ENCODE measurements around the gene IFIH1. TPM values are rescaled to one million over a fixed set of nuclear protein-coding genes. Genes with fewer than 3 reads are reported as not detected.

IFIH1 gene
- total and polyA plus RNA-seq, 2 donors (not counting 3 experiments of a cell fraction or from before 2014, with no cell fraction given): 1.3 to 6.9 TPM

- no peaks in the 10 kb centered on the region for H3K79me2 ChIP-seq (ENCODE audit: control insufficient read depth, insufficient read depth, low read length)
- no peak overlapping the region for H3K27ac ChIP-seq (ENCODE audit: insufficient read depth, low read depth, low read length)
- ChIA-PET CTCF (interaction anchor here (0.8 kb wide), 1 partner anchor 23 kb away, joined by 4 read pairs; no protein-coding TSS in a partner anchor), POLR2A (no interaction called here)
- H3K9ac ChIP-seq (replicated peaks; ENCODE audit: extremely low read depth, insufficient read depth, low read length): no peak overlapping the region
- TF ChIP-seq FOS (IDR thresholded peaks at IDR 0.05; ENCODE audit: borderline replicate concordance, insufficient read depth, low read length) (no peak), POLR2A (IDR thresholded peaks at IDR 0.05; ENCODE audit: low read depth, low read length) (no peak)
- TF ChIP-seq, protein P1, sequence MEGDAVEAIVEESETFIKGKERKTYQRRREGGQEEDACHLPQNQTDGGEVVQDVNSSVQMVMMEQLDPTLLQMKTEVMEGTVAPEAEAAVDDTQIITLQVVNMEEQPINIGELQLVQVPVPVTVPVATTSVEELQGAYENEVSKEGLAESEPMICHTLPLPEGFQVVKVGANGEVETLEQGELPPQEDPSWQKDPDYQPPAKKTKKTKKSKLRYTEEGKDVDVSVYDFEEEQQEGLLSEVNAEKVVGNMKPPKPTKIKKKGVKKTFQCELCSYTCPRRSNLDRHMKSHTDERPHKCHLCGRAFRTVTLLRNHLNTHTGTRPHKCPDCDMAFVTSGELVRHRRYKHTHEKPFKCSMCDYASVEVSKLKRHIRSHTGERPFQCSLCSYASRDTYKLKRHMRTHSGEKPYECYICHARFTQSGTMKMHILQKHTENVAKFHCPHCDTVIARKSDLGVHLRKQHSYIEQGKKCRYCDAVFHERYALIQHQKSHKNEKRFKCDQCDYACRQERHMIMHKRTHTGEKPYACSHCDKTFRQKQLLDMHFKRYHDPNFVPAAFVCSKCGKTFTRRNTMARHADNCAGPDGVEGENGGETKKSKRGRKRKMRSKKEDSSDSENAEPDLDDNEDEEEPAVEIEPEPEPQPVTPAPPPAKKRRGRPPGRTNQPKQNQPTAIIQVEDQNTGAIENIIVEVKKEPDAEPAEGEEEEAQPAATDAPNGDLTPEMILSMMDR (IDR thresholded peaks at IDR 0.05; ENCODE audit: extremely low read depth in 1 of 2, insufficient read depth in 1 of 2, low read depth in 1 of 2, low read length in 2 of 2): peak; percentile 52 to 57
- H3K9me3 ChIP-seq (replicated peaks; ENCODE audit: control insufficient read depth, insufficient read depth, low read length): no peaks in the 10 kb centered on the region
- no TSS peak for BruUV-seq (replicated peaks)
- H3K36me3 ChIP-seq (ENCODE audit: control insufficient read depth in 2 of 2, extremely low read depth in 1 of 2, insufficient read depth in 2 of 2, low read length in 2 of 2): no peaks in the 10 kb centered on the region
- H3K27me3 ChIP-seq (ENCODE audit: control insufficient read depth in 2 of 2, insufficient read depth in 2 of 2, low read length in 2 of 2): no peaks in the 10 kb centered on the region
- H3K9me1 ChIP-seq (replicated peaks; ENCODE audit: control insufficient read depth, extremely low read depth, insufficient read depth, low read length): no peaks in the 10 kb centered on the region
- intact Hi-C loops (cut with micrococcal nuclease): no loop called here
- no peak overlapping the region for H3K4me2 ChIP-seq (ENCODE audit: insufficient read depth, low read length)
- no peaks in the 10 kb centered on the region for H3K4me1 ChIP-seq (ENCODE audit: control insufficient read depth, extremely low read depth, insufficient read depth, low read length)
- H2AFZ ChIP-seq (ENCODE audit: low read depth, low read length): no peak overlapping the region
- DNase-seq (ENCODE audit: low read depth, low spot score) (no peak), FAIRE-seq (peak; percentile 70)
- dilution Hi-C loops (cut with MboI; ENCODE audit: extremely low pct_ligation_motif_present, low sequenced_read_pairs): no loop called here
- H3K4me3 ChIP-seq (replicated peaks in 1 of 3; ENCODE audit: insufficient read depth in 1 of 3, low read depth in 1 of 3, low read length in 3 of 3): no peak overlapping the region
- H4K20me1 ChIP-seq (replicated peaks; ENCODE audit: control insufficient read depth, extremely low read depth, insufficient read depth, low read length): no peaks in the 10 kb centered on the region
Observed at GRCh38 chr2:162327134-162327769, 8.8 kb upstream of the IFIH1 start.

DNA sequence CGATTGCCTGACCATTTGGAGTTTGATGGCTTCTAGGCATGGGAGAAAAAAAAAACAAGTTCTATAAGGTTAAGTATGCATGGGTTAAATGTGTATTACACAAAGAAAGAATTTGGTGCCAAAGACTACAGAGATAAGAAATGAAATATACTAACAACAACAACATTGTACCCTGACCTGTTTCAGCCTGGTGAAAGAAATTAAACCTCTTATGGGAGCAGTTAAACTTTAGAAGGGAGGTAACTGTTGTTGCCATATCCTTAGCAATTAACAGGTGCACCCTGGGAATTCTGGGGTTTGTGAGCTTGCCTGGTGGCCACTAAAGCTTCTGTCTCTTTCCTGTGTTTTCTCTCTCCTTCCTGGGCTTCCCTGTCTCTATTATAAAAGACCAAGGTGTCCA lies 6.5 kb upstream of the IFIH1 start:
- no peaks in the 10 kb centered on the region for H3K27me3 ChIP-seq (ENCODE audit: control insufficient read depth in 2 of 2, insufficient read depth in 2 of 2, low read length in 2 of 2)
- ChIA-PET POLR2A (no interaction called here), CTCF (interaction anchor here (2.1 kb wide), 1 partner anchor 10 kb away, joined by 7 read pairs; no protein-coding TSS in a partner anchor)
- no peak for FAIRE-seq
- no peaks in the 10 kb centered on the region for H3K36me3 ChIP-seq (ENCODE audit: control insufficient read depth in 2 of 2, extremely low read depth in 1 of 2, insufficient read depth in 2 of 2, low read length in 2 of 2)
- BruUV-seq (replicated peaks): no TSS peak
- no peaks in the 10 kb centered on the region for H3K79me2 ChIP-seq (ENCODE audit: control insufficient read depth, insufficient read depth, low read length)
- H3K27ac ChIP-seq (ENCODE audit: insufficient read depth, low read depth, low read length): no peak overlapping the region
- dilution Hi-C loops (cut with MboI; ENCODE audit: extremely low pct_ligation_motif_present, low sequenced_read_pairs): no loop called here
- no peaks in the 10 kb centered on the region for H3K4me1 ChIP-seq (ENCODE audit: control insufficient read depth, extremely low read depth, insufficient read depth, low read length)
- no peak overlapping the region for H3K9ac ChIP-seq (replicated peaks; ENCODE audit: extremely low read depth, insufficient read depth, low read length)
- H3K9me3 ChIP-seq (replicated peaks; ENCODE audit: control insufficient read depth, insufficient read depth, low read length): no peaks in the 10 kb centered on the region
- H4K20me1 ChIP-seq (replicated peaks; ENCODE audit: control insufficient read depth, extremely low read depth, insufficient read depth, low read length): no peaks in the 10 kb centered on the region
- no peaks in the 10 kb centered on the region for H3K9me1 ChIP-seq (replicated peaks; ENCODE audit: control insufficient read depth, extremely low read depth, insufficient read depth, low read length)
- intact Hi-C loops (cut with micrococcal nuclease): no loop called here
- H3K4me3 ChIP-seq (replicated peaks in 1 of 3; ENCODE audit: insufficient read depth in 1 of 3, low read depth in 1 of 3, low read length in 3 of 3): no peak overlapping the region
- TF ChIP-seq GATA2 (IDR thresholded peaks at IDR 0.05; ENCODE audit: insufficient read depth, insufficient read length, low read depth, low read length): no peak
- TF ChIP-seq, protein P2, sequence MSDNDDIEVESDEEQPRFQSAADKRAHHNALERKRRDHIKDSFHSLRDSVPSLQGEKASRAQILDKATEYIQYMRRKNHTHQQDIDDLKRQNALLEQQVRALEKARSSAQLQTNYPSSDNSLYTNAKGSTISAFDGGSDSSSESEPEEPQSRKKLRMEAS (IDR thresholded peaks at IDR 0.05; ENCODE audit: insufficient read depth, insufficient read length): no peak
- no peak for TF ChIP-seq POLR2AphosphoS5 (IDR thresholded peaks at IDR 0.05; ENCODE audit: insufficient read depth, low read depth, low read length)
- H2AFZ ChIP-seq (ENCODE audit: low read depth, low read length): no peak overlapping the region
- peak; percentile 19 for DNase-seq (ENCODE audit: low read depth, low spot score)
- H3K4me2 ChIP-seq (ENCODE audit: insufficient read depth, low read length): no peak overlapping the region

All from endothelial cell of umbilical vein (primary cell).